ENCODE measurements around the gene RPL28. TPM values are rescaled to one million over a fixed set of nuclear protein-coding genes. Genes with fewer than 3 reads are reported as not detected.

Gene RPL28
- total and polyA plus RNA-seq, 2 of the 13 experiments (the other 11 are each of a cell fraction or from before 2014, with no cell fraction given), result 105 to 420 TPM

GRCh38 chr19:55376241-55376933 lies 9.3 kb upstream of the RPL28 start, which contains the start of gene TMEM190 (continued):
- TF ChIP-seq SMAD1 (CRISPR knock-in tag; IDR thresholded peaks at IDR 0.05; ENCODE audit: borderline replicate concordance, low read depth) (no peak), ZNF713 (CRISPR knock-in tag; IDR thresholded peaks at IDR 0.05) (no peak), MEF2D (CRISPR knock-in tag; IDR thresholded peaks at IDR 0.05) (no peak), TMF1 (CRISPR knock-in tag; IDR thresholded peaks at IDR 0.05; ENCODE audit: low read depth) (no peak), FOXO4 (CRISPR knock-in tag; conservative IDR thresholded peaks at IDR 0.05) (no peak), ZNF720 (CRISPR knock-in tag; IDR thresholded peaks at IDR 0.05) (no peak)

GRCh38 chr19:55377356-55378131 lies 8.2 kb upstream of the RPL28 start:
- BruUV-seq (replicated peaks), result no TSS peak
- no peak for TF ChIP-seq ZNF34 (CRISPR knock-in tag; IDR thresholded peaks at IDR 0.05; ENCODE audit: borderline replicate concordance)
- TF ChIP-seq ZHX2 (IDR thresholded peaks at IDR 0.05; ENCODE audit: low read depth), result no peak
- no peak for TF ChIP-seq ZHX2 (CRISPR knock-in tag; IDR thresholded peaks at IDR 0.05; ENCODE audit: borderline replicate concordance)
- TF ChIP-seq ZNF354B (CRISPR knock-in tag; IDR thresholded peaks at IDR 0.05), result no peak
- TF ChIP-seq TFDP1 (CRISPR knock-in tag; IDR thresholded peaks at IDR 0.05; ENCODE audit: borderline replicate concordance), result no peak

More at GRCh38 chr19:55377356-55378131, 8.2 kb upstream of the RPL28 start:
- FAIRE-seq, result peak; percentile 50
- Histone ChIP-seq H3K4me1 (ENCODE audit: insufficient read depth, low read length) (peaks cover 66% of the 10 kb centered on the region), H2AFZ (ENCODE audit: low read length) (no peak overlapping the region), H3K36me3 (replicated peaks in 1 of 2; ENCODE audit: control insufficient read depth in 1 of 2, insufficient read depth in 2 of 2, low read length in 2 of 2) (no peaks in the 10 kb centered on the region), H4K20me1 (ENCODE audit: insufficient read depth, low read length) (no peaks in the 10 kb centered on the region), H3K27me3 (ENCODE audit: control insufficient read depth in 1 of 2, insufficient read depth in 2 of 2, low read length in 2 of 2) (peaks cover 0 to 7% of the 10 kb centered on the region in 2 experiments; a peak in 1 of 5 replicates), H3K9ac (ENCODE audit: insufficient read depth, low read depth, low read length) (peak overlapping the region; percentile 47; the same call in 1 of the 2 replicates), H3K4me3 (replicated peaks in 1 of 3; ENCODE audit: insufficient read depth in 1 of 3, low read depth in 2 of 3, low read length in 3 of 3) (peak overlapping the region; percentile 2 to 68 (median 35); a peak in 5 of 6 replicates), H3K79me2 (ENCODE audit: insufficient read depth, low read length) (no peaks in the 10 kb centered on the region), H3K27ac (ENCODE audit: extremely low read length, insufficient read depth, low read length) (no peak overlapping the region), H3K4me2 (ENCODE audit: low read depth, low read length) (peak overlapping the region; percentile 85), H3K9me3 (ENCODE audit: low read length) (no peaks in the 10 kb centered on the region)
- peak; percentile 78 for ATAC-seq
- intact Hi-C loops (cut with micrococcal nuclease; ENCODE audit: unreplicated experiment), result no loop called here
- DNase-seq (ENCODE audit: low spot score), result peak; percentile 52
- WGBS (ENCODE audit: low lambda C conversion rate), result 6% methylated on average over 7 of the region's 43 CpGs
- POLR2A ChIA-PET, result interaction anchor here (2.3 kb wide), 1 partner anchor 30 kb away, joined by 6 read pairs; the partner anchor contains the start of gene UBE2S
- in situ Hi-C loops (cut with HindIII; ENCODE audit: extremely low pct_ligation_motif_present, low pct_unique_long_range_greater_than_20kb), result no loop called here
- CTCF ChIA-PET (ENCODE audit: low intra/inter-chr PET ratio, low total read pairs), result no interaction called here

Measured in HepG2 (cell line).